WTC11 (cell line): ENCODE results near the gene LGR6. TPM values are rescaled to one million over a fixed set of nuclear protein-coding genes. Genes with fewer than 3 reads are reported as not detected.

ENCODE experiments used
- ATAC-seq: fragments of 200-7000 bp; cut with Tn5 transposase; 2 replicates; pipeline ENCODE4 v1.10.0; 2021; ENCODE audit warnings: mild to moderate bottlenecking, moderate library complexity
- CTCF ChIA-PET: fragments of 300-600 bp; sonication (Branson Sonifier 250); formaldehyde crosslinking; loops from one replicate; lab custom pipeline; 2021; ENCODE audit warnings: antibody characterized with exemption; lab: Charles Lee
- POLR2A ChIA-PET: fragments of 350-600 bp; sonication (Branson Sonifier 250); formaldehyde crosslinking; loops from one replicate; lab custom pipeline; 2021; ENCODE audit warnings: antibody characterized with exemption; lab: Charles Lee
- DNase-seq: peaks from one replicate; pipeline ENCODE4 v3.0.0; 2021; ENCODE audit warnings: low spot score
- H3K27ac Mint-ChIP-seq: 2 replicates; pipeline ENCODE4 v1.8.0; 2021; ENCODE audit warnings: mixed read lengths
- H3K27me3 Mint-ChIP-seq: 2 replicates; pipeline ENCODE4 v1.8.0; 2021; ENCODE audit warnings: low read depth, mild to moderate bottlenecking, moderate library complexity, mixed read lengths
- H3K36me3 Mint-ChIP-seq: 2 replicates; pipeline ENCODE4 v1.8.0; 2021; ENCODE audit warnings: mixed read lengths
- H3K4me1 Mint-ChIP-seq: 2 replicates; pipeline ENCODE4 v1.8.0; 2022; ENCODE audit warnings: mixed read lengths
- H3K4me3 Mint-ChIP-seq: 2 replicates; pipeline ENCODE4 v1.8.0; 2021; ENCODE audit warnings: mild to moderate bottlenecking, moderate library complexity, mixed read lengths
- H3K9me3 Mint-ChIP-seq: 2 replicates; pipeline ENCODE4 v1.8.0; 2021; ENCODE audit warnings: mixed read lengths
- ARID4B ChIP-seq: sonication (generic); formaldehyde crosslinking; IDR thresholded peaks from 2 replicates; pipeline ENCODE4 v1.8.0; 2023; ENCODE audit warnings: missing genetic modification reagents, mild to moderate bottlenecking, borderline replicate concordance
- CBFB ChIP-seq: sonication (generic); formaldehyde crosslinking; IDR thresholded peaks from 2 replicates; pipeline ENCODE4 v1.8.1; 2022; ENCODE audit warnings: mild to moderate bottlenecking, low read depth, missing genetic modification reagents
- CREB1 ChIP-seq: sonication (generic); formaldehyde crosslinking; IDR thresholded peaks from 2 replicates; pipeline ENCODE4 v1.8.0; 2023; ENCODE audit warnings: mild to moderate bottlenecking, missing genetic modification reagents
- E2F5 ChIP-seq: sonication (generic); formaldehyde crosslinking; IDR thresholded peaks from 2 replicates; pipeline ENCODE4 v1.8.1; 2022; ENCODE audit warnings: mild to moderate bottlenecking, moderate library complexity, missing genetic modification reagents
- ERG ChIP-seq: fragments of 250-450 bp; sonication (Bioruptor Pico); IDR thresholded peaks from 2 replicates; pipeline ENCODE4 v1.8.0; 2021; ENCODE audit warnings: mild to moderate bottlenecking
- GABPB1 ChIP-seq: sonication (generic); formaldehyde crosslinking; IDR thresholded peaks from 2 replicates; pipeline ENCODE4 v1.8.1; 2023; ENCODE audit warnings: mild to moderate bottlenecking, missing genetic modification reagents
- JUN ChIP-seq: sonication (generic); formaldehyde crosslinking; IDR thresholded peaks from 2 replicates; pipeline ENCODE4 v1.8.0; 2023; ENCODE audit warnings: mild to moderate bottlenecking, missing genetic modification reagents
- KAT7 ChIP-seq: sonication (generic); formaldehyde crosslinking; IDR thresholded peaks from 2 replicates; pipeline ENCODE4 v1.8.1; 2023; ENCODE audit warnings: missing genetic modification reagents, mild to moderate bottlenecking, borderline replicate concordance
- NFE2L1 ChIP-seq: sonication (generic); formaldehyde crosslinking; IDR thresholded peaks from 2 replicates; pipeline ENCODE4 v1.8.1; 2023; ENCODE audit warnings: missing genetic modification reagents
- NR2C2 ChIP-seq: sonication (generic); formaldehyde crosslinking; IDR thresholded peaks from 2 replicates; pipeline ENCODE4 v1.8.0; 2022; ENCODE audit warnings: mild to moderate bottlenecking, missing genetic modification reagents
- RELA ChIP-seq: sonication (generic); formaldehyde crosslinking; IDR thresholded peaks from 2 replicates; pipeline ENCODE4 v1.8.1; 2022; ENCODE audit warnings: missing genetic modification reagents, mild to moderate bottlenecking, borderline replicate concordance
- RORB ChIP-seq: fragments of 250-450 bp; sonication (Bioruptor Pico); IDR thresholded peaks from 2 replicates; pipeline ENCODE4 v1.9.0; 2021; ENCODE audit warnings: mild to moderate bottlenecking
- SMAD3 ChIP-seq: sonication (generic); formaldehyde crosslinking; IDR thresholded peaks from 2 replicates; pipeline ENCODE4 v1.8.0; 2022; ENCODE audit warnings: missing genetic modification reagents, mild to moderate bottlenecking, borderline replicate concordance
- TCF7 ChIP-seq: sonication (generic); formaldehyde crosslinking; IDR thresholded peaks from 2 replicates; pipeline ENCODE4 v1.8.0; 2022; ENCODE audit warnings: mild to moderate bottlenecking, low read depth, missing genetic modification reagents, moderate library complexity
- TEAD1 ChIP-seq: sonication (generic); formaldehyde crosslinking; IDR thresholded peaks from 2 replicates; pipeline ENCODE4 v1.8.0; 2022; ENCODE audit warnings: mild to moderate bottlenecking, missing genetic modification reagents
- TEAD4 ChIP-seq: sonication (generic); formaldehyde crosslinking; IDR thresholded peaks from 2 replicates; pipeline ENCODE4 v1.8.0; 2022; ENCODE audit warnings: mild to moderate bottlenecking, missing genetic modification reagents
- ZBTB21 ChIP-seq: sonication (generic); formaldehyde crosslinking; IDR thresholded peaks from 2 replicates; pipeline ENCODE4 v1.8.1; 2023; ENCODE audit warnings: mild to moderate bottlenecking, missing genetic modification reagents, borderline replicate concordance
- ZNF121 ChIP-seq: sonication (generic); formaldehyde crosslinking; IDR thresholded peaks from 2 replicates; pipeline ENCODE4 v1.8.0; 2023; ENCODE audit warnings: missing genetic modification reagents
- ZNF219 ChIP-seq: sonication (generic); formaldehyde crosslinking; IDR thresholded peaks from 2 replicates; pipeline ENCODE4 v1.8.0; 2023; ENCODE audit warnings: missing genetic modification reagents, mild to moderate bottlenecking, borderline replicate concordance
- ZNF671 ChIP-seq: fragments of 250-450 bp; sonication (Bioruptor Pico); IDR thresholded peaks from 2 replicates; pipeline ENCODE4 v1.8.0; 2021; ENCODE audit warnings: mild to moderate bottlenecking
- total RNA-seq: library from RNA; stranded (reverse); gene quantifications from 3 replicates; pipeline ENCODE4 v1.2.3, GENCODE V29; 2021
- TF ChIP-seq, protein P1 (sequence below): sonication (generic); formaldehyde crosslinking; IDR thresholded peaks from 2 replicates; pipeline ENCODE4 v1.8.1; 2022; ENCODE audit warnings: low read depth, missing genetic modification reagents, borderline replicate concordance
- TF ChIP-seq, protein P2 (sequence below): fragments of 250-450 bp; sonication (Bioruptor Pico); conservative IDR thresholded peaks from 2 replicates; pipeline ENCODE4 v1.9.0; 2021; ENCODE audit warnings: mild to moderate bottlenecking
- TF ChIP-seq, protein P3 (sequence below): sonication (generic); formaldehyde crosslinking; conservative IDR thresholded peaks from 2 replicates; pipeline ENCODE4 v1.8.1; 2023; ENCODE audit warnings: mild to moderate bottlenecking, low read depth, missing genetic modification reagents, moderate library complexity

Gene LGR6
- total RNA-seq, 1 experiment from 2014 or later = 1.1 TPM

DNA sequence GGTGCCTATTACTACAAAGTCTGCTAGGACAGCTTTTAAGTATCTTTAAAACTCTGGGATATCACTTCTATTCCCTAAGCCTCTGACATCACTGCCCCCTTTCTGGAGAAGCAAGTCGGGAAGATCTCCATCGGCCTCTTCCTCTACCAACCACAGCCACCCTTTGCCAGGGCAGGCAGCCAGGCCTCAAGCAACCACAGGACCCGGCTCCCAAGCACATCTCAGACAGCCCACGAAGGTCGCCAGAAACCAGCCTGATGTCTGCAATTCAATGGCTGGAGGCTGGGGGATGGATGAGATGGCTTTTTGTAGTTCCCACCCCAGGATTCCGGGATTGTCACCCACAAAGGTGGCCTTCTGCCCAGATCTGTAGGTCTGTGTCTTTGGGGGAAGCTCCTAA is 70.7 kb downstream of the LGR6 start:
- ChIA-PET POLR2A (no interaction called here), CTCF (interaction anchor here (0.8 to 1.2 kb wide), 2 partner anchors 10 to 51 kb away, joined by 3 to 4 read pairs; no protein-coding TSS in a partner anchor)
- H3K27me3 Mint-ChIP-seq = peaks cover 7% of the 10 kb centered on the region
- peaks cover 9% of the 10 kb centered on the region for H3K9me3 Mint-ChIP-seq
- no peak for DNase-seq
- peaks cover 15% of the 10 kb centered on the region for H3K4me1 Mint-ChIP-seq
- H3K36me3 Mint-ChIP-seq = no peaks in the 10 kb centered on the region
- ATAC-seq = no peak
- no peak overlapping the region for H3K27ac Mint-ChIP-seq
- TF ChIP-seq E2F5 (CRISPR knock-in tag) (no peak), ZNF671 (CRISPR knock-in tag) (no peak), NR2C2 (CRISPR knock-in tag) (no peak), RORB (CRISPR knock-in tag) (no peak), GABPB1 (CRISPR knock-in tag) (no peak), TEAD1 (CRISPR knock-in tag) (no peak), JUN (CRISPR knock-in tag) (no peak), SMAD3 (CRISPR knock-in tag) (no peak), ZNF219 (CRISPR knock-in tag) (no peak)
- TF ChIP-seq, protein P1, sequence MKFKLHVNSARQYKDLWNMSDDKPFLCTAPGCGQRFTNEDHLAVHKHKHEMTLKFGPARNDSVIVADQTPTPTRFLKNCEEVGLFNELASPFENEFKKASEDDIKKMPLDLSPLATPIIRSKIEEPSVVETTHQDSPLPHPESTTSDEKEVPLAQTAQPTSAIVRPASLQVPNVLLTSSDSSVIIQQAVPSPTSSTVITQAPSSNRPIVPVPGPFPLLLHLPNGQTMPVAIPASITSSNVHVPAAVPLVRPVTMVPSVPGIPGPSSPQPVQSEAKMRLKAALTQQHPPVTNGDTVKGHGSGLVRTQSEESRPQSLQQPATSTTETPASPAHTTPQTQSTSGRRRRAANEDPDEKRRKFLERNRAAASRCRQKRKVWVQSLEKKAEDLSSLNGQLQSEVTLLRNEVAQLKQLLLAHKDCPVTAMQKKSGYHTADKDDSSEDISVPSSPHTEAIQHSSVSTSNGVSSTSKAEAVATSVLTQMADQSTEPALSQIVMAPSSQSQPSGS = no peak
- no peak overlapping the region for H3K4me3 Mint-ChIP-seq

DNA sequence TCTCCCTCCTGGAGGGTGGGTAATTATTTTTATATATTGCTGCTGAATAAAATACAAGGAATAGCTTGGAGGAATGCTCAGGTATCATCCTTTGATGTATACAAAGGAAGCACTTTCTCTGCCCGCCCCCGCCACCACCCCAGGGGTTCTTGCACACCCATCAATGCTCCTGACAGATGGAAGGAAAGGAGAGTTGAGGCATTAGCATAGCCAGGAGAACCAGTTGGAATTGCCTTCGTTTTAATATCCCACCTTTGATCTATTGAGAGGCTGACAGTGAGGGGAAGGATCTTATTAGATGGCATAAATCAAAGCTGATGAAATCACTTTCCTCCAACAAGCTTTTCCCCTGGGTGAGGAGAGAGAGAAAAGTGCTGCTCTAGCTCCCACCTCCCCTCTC is 71.1 kb downstream of the LGR6 start:
- no peaks in the 10 kb centered on the region for H3K36me3 Mint-ChIP-seq
- CTCF ChIA-PET = interaction anchor here (0.8 to 1.2 kb wide), 2 partner anchors 10 to 51 kb away, joined by 3 to 4 read pairs; no protein-coding TSS in a partner anchor
- DNase-seq = no peak
- H3K27me3 Mint-ChIP-seq = peaks cover 7% of the 10 kb centered on the region
- ATAC-seq = no peak
- H3K4me1 Mint-ChIP-seq = peaks cover 15% of the 10 kb centered on the region
- no peak overlapping the region for H3K27ac Mint-ChIP-seq
- POLR2A ChIA-PET = no interaction called here
- no peak overlapping the region for H3K4me3 Mint-ChIP-seq
- H3K9me3 Mint-ChIP-seq = peaks cover 9% of the 10 kb centered on the region
- TF ChIP-seq NFE2L1 (CRISPR knock-in tag) (no peak), ZNF121 (CRISPR knock-in tag) (no peak), TCF7 (CRISPR knock-in tag) (no peak), ZBTB21 (CRISPR knock-in tag) (no peak), ZNF219 (CRISPR knock-in tag) (no peak), CREB1 (no peak), KAT7 (CRISPR knock-in tag) (no peak), ERG (no peak), RELA (CRISPR knock-in tag) (no peak), CBFB (no peak), TEAD4 (CRISPR knock-in tag) (no peak), ARID4B (CRISPR knock-in tag) (no peak), RORB (CRISPR knock-in tag) (no peak)
- TF ChIP-seq, protein P2, sequence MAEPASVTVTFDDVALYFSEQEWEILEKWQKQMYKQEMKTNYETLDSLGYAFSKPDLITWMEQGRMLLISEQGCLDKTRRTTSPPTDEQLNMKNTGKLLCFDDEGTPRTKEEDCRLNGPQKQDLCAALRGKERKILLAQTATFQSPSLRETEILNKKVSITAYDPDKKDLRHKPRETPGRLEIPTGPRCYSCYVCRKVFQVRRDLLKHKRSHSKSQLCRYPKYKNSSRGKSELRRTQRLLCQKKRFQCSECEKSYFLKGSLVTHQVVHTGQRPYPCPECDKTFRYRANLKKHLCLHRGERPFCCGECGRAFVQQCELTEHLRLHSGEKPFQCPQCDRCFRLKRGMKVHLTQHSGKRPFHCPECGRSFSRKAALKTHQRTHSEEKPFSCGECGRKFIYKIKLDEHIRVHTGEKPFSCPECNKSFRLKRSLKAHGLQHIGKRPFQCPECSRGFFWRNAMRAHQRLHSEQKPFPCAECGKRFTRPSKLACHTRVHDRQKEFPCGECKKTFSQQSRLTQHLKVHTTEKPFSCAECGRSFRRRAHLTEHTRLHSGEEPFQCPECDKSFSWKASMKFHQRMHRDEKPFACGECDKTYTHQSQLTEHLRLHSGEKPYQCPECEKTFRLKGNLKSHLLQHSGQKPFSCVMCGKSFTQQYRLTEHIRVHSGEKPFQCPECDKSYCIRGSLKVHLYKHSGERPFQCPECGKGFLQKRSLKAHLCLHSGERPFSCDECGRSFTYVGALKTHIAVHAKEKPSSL (CRISPR knock-in tag) = no peak
- TF ChIP-seq, protein P3, sequence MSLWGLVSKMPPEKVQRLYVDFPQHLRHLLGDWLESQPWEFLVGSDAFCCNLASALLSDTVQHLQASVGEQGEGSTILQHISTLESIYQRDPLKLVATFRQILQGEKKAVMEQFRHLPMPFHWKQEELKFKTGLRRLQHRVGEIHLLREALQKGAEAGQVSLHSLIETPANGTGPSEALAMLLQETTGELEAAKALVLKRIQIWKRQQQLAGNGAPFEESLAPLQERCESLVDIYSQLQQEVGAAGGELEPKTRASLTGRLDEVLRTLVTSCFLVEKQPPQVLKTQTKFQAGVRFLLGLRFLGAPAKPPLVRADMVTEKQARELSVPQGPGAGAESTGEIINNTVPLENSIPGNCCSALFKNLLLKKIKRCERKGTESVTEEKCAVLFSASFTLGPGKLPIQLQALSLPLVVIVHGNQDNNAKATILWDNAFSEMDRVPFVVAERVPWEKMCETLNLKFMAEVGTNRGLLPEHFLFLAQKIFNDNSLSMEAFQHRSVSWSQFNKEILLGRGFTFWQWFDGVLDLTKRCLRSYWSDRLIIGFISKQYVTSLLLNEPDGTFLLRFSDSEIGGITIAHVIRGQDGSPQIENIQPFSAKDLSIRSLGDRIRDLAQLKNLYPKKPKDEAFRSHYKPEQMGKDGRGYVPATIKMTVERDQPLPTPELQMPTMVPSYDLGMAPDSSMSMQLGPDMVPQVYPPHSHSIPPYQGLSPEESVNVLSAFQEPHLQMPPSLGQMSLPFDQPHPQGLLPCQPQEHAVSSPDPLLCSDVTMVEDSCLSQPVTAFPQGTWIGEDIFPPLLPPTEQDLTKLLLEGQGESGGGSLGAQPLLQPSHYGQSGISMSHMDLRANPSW (CRISPR knock-in tag) = no peak
